Mesendoderm (in vitro differentiated cells): ENCODE data around the gene ARMC2.

Experiments
- DNase-seq: peaks from one replicate; pipeline ENCODE4 v3.0.0; 2013
- H2AK5ac ChIP-seq: 2 replicates; pipeline ENCODE4 v1.6.1; 2013; ENCODE audit warnings: low read length, inconsistent platforms
- H2BK120ac ChIP-seq: 2 replicates; pipeline ENCODE4 v1.6.1; 2013; ENCODE audit warnings: low read depth, mild to moderate bottlenecking, low read length, moderate library complexity, mixed read lengths
- H2BK15ac ChIP-seq: replicated peaks from 2 replicates; pipeline ENCODE4 v1.6.1; 2013; ENCODE audit warnings: low read depth, mild to moderate bottlenecking, moderate library complexity
- H2BK5ac ChIP-seq: 2 replicates; pipeline ENCODE4 v1.6.1; 2013; ENCODE audit warnings: low read length, inconsistent platforms
- H3K18ac ChIP-seq: 2 replicates; pipeline ENCODE4 v1.6.1; 2013; ENCODE audit warnings: mild to moderate bottlenecking, low read length, mixed read lengths
- H3K23ac ChIP-seq: one replicate; pipeline ENCODE4 v1.6.1; 2013; ENCODE audit warnings: low read length
- H3K27ac ChIP-seq: 2 replicates; pipeline ENCODE4 v1.5.1; 2013; ENCODE audit warnings: low read depth, mild to moderate bottlenecking, inconsistent platforms, low read length, moderate library complexity
- H3K27me3 ChIP-seq: 2 replicates; pipeline ENCODE4 v1.6.1; 2013; ENCODE audit warnings: low read length, control low read depth, mild to moderate bottlenecking, inconsistent platforms; ENCODE audit not compliant: insufficient read depth, poor library complexity
- H3K36me3 ChIP-seq: 2 replicates; pipeline ENCODE4 v1.6.1; 2013; ENCODE audit warnings: low read length, inconsistent platforms; ENCODE audit not compliant: control insufficient read depth, insufficient read depth
- H3K4ac ChIP-seq: one replicate; pipeline ENCODE4 v1.6.1; 2013; ENCODE audit warnings: low read depth, mild to moderate bottlenecking, low read length, moderate library complexity
- H3K4me1 ChIP-seq: 2 replicates; pipeline ENCODE4 v1.6.1; 2013; ENCODE audit warnings: low read depth, low read length, inconsistent platforms; ENCODE audit not compliant: control insufficient read depth
- H3K4me2 ChIP-seq: 2 replicates; pipeline ENCODE4 v1.6.1; 2013; ENCODE audit warnings: low read length
- H3K4me3 ChIP-seq: 2 replicates; pipeline ENCODE4 v1.5.1; 2013; ENCODE audit warnings: mild to moderate bottlenecking, low read length
- H3K56ac ChIP-seq: one replicate; pipeline ENCODE4 v1.6.1; 2013; ENCODE audit warnings: low read length
- H3K79me1 ChIP-seq: 2 replicates; pipeline ENCODE4 v1.6.1; 2013; ENCODE audit warnings: low read length, inconsistent platforms
- H3K79me2 ChIP-seq: 2 replicates; pipeline ENCODE4 v1.6.1; 2013; ENCODE audit warnings: mild to moderate bottlenecking, low read length; ENCODE audit not compliant: control insufficient read depth, insufficient read depth
- H3K9ac ChIP-seq: 2 replicates; pipeline ENCODE4 v1.6.1; 2013; ENCODE audit warnings: low read length, inconsistent platforms
- H4K5ac ChIP-seq: one replicate; pipeline ENCODE4 v1.6.1; 2013; ENCODE audit warnings: low read length
- H4K8ac ChIP-seq: one replicate; pipeline ENCODE4 v1.6.1; 2013; ENCODE audit warnings: low read depth, mild to moderate bottlenecking, control low read depth, low read length, moderate library complexity
- WGBS: extraction: QIAGEN DNeasy Blood & Tissue Kit; methylation state at CpG from one replicate; pipeline ENCODE4 v1.1.7; 2013; ENCODE audit warnings: low lambda C conversion rate, missing lambda C conversion rate; ENCODE audit not compliant: insufficient coverage; ENCODE audit errors: extremely low coverage; 5-methylcytosine and 5-hydroxymethylcytosine counted together

Gene ARMC2

DNA sequence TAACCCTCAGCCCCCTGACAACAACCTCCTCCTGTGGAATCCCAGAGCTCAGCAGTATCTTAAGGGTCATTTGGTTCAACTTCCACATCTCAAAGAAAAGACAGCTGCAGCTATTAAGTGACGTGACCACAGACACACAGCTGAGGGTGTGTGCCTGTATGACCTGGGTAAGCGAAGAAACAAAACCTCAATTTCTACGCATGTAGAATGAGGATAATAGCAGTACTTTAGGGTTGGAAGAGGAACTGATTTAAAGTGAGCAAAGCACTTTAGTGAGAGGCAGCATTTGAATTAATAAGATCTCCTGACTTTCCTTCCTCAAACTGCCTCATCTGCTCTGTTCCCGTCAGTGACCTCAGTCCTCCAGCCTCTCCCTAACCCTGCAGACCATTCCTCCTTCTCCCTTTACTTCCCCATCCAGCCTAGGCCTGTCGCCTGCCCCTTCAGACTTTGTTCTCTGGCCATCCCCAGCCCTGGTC lies 6.8 kb upstream of the ARMC2 start:
- no CpG with 5 or more reads among the region's 5 CpGs for WGBS
- no peak overlapping the region for H3K23ac ChIP-seq
- no peak overlapping the region for H3K4me2 ChIP-seq
- no peak overlapping the region for H3K18ac ChIP-seq
- no peak overlapping the region for H2AK5ac ChIP-seq
- no peak overlapping the region for H3K4me3 ChIP-seq
- H2BK5ac ChIP-seq = no peak overlapping the region
- H3K79me1 ChIP-seq = no peaks in the 10 kb centered on the region
- H3K79me2 ChIP-seq = no peaks in the 10 kb centered on the region
- H2BK120ac ChIP-seq = no peak overlapping the region
- H3K36me3 ChIP-seq = no peaks in the 10 kb centered on the region
- no peak overlapping the region for H3K9ac ChIP-seq
- no peak for DNase-seq
- H4K8ac ChIP-seq = no peak overlapping the region
- no peak overlapping the region for H3K56ac ChIP-seq
- no peak overlapping the region for H3K27ac ChIP-seq
- no peak overlapping the region for H2BK15ac ChIP-seq
- H3K4ac ChIP-seq = no peak overlapping the region
- H3K4me1 ChIP-seq = peaks cover 3% of the 10 kb centered on the region
- no peaks in the 10 kb centered on the region for H3K27me3 ChIP-seq
- no peak overlapping the region for H4K5ac ChIP-seq

DNA sequence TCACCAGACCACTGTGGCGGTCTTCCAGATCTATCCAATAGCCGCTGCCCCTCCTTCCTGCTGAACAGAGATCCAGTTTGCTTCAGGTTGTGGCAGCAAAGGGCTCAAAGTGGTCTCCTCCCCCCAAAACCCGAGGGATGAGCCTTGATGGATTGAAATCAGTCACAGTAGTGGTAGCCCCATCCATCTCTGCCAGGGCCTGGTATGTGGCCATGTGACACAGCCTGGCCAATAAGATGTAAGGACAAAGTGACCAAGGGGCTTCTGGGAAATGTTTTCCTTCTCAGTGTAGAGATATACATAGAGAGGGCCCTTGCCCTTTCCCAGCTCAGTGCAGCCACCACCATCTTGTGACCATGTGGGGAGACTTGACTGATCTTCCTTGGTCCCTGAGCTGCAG lies 4.1 kb upstream of the ARMC2 start:
- H2AK5ac ChIP-seq = no peak overlapping the region

DNA sequence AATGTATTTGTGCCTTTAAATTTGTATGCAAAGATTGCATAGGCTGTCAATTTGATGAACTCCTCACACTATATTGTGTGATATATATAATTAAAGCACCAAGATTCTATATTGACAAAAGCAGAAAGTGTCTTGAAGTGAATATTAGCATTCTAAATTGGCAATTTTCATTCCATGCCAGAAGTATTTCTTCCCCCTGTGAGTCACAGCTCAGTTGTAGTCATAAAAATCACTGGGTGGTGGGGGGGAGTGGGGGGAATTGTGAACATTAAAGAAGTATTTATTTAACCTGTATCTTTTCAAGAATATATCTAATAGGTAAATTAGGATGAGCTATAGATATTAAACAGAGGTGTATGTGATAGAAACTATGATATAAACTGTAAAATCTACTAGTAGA lies 3.1 kb upstream of the ARMC2 start:
- no peak overlapping the region for H3K23ac ChIP-seq
- H2AK5ac ChIP-seq = no peak overlapping the region
- H2BK120ac ChIP-seq = no peak overlapping the region
- H3K27me3 ChIP-seq = no peaks in the 10 kb centered on the region
- no peak overlapping the region for H3K56ac ChIP-seq
- DNase-seq = no peak
- no peaks in the 10 kb centered on the region for H3K79me2 ChIP-seq
- no peak overlapping the region for H3K18ac ChIP-seq
- H3K27ac ChIP-seq = no peak overlapping the region
- H2BK5ac ChIP-seq = no peak overlapping the region
- no peaks in the 10 kb centered on the region for H3K79me1 ChIP-seq
- H3K4ac ChIP-seq = no peak overlapping the region
- H3K4me1 ChIP-seq = peaks cover 2% of the 10 kb centered on the region
- no peak overlapping the region for H3K4me2 ChIP-seq
- no peaks in the 10 kb centered on the region for H3K36me3 ChIP-seq
- no peak overlapping the region for H3K9ac ChIP-seq
- no peak overlapping the region for H4K5ac ChIP-seq
- no peak overlapping the region for H2BK15ac ChIP-seq
- H3K4me3 ChIP-seq = no peak overlapping the region
- H4K8ac ChIP-seq = no peak overlapping the region

More for the DNA sequence above, 4.1 kb upstream of the ARMC2 start:
- H3K23ac ChIP-seq = no peak overlapping the region
- no peak overlapping the region for H3K4me2 ChIP-seq
- H3K4me3 ChIP-seq = no peak overlapping the region
- H2BK15ac ChIP-seq = no peak overlapping the region
- no peak overlapping the region for H3K56ac ChIP-seq
- no peak overlapping the region for H2BK5ac ChIP-seq
- no peak overlapping the region for H3K4ac ChIP-seq
- no peak overlapping the region for H3K9ac ChIP-seq
- H3K79me2 ChIP-seq = no peaks in the 10 kb centered on the region
- H3K79me1 ChIP-seq = no peaks in the 10 kb centered on the region
- H4K8ac ChIP-seq = no peak overlapping the region
- DNase-seq = no peak
- no peaks in the 10 kb centered on the region for H3K36me3 ChIP-seq
- H2BK120ac ChIP-seq = no peak overlapping the region
- peaks cover 2% of the 10 kb centered on the region for H3K4me1 ChIP-seq
- H3K27ac ChIP-seq = no peak overlapping the region
- H3K18ac ChIP-seq = no peak overlapping the region
- no peaks in the 10 kb centered on the region for H3K27me3 ChIP-seq
- WGBS = no CpG with 5 or more reads among the region's 3 CpGs
- H4K5ac ChIP-seq = no peak overlapping the region

DNA sequence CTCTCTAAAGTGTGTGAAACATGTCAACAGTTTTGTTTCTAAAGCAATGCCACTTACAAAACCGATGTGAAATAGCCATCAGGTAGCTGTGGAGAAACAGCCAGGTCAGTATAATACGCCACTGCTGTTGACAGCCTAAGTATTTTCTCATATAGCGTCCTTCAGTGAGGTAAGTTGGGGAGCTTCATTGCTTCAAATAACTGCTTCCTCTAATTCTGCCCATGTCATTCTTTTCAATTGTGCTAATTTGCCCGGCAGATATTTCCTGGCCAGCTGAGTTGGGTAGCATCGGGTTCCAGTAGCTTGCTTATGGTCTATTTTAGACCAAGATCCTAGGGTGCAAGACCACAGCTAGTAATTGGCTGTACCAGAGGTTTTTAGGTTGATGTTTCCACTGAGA lies 2.1 kb upstream of the ARMC2 start:
- no peak for DNase-seq
- no peak overlapping the region for H4K8ac ChIP-seq
- H2BK5ac ChIP-seq = no peak overlapping the region
- H3K27me3 ChIP-seq = no peaks in the 10 kb centered on the region
- H3K23ac ChIP-seq = no peak overlapping the region
- H3K79me1 ChIP-seq = no peaks in the 10 kb centered on the region
- no peak overlapping the region for H2BK15ac ChIP-seq
- no peak overlapping the region for H3K56ac ChIP-seq
- no CpG with 5 or more reads among the region's 5 CpGs for WGBS
- H3K27ac ChIP-seq = no peak overlapping the region
- H3K4me3 ChIP-seq = no peak overlapping the region
- H2BK120ac ChIP-seq = no peak overlapping the region
- no peak overlapping the region for H3K18ac ChIP-seq
- H4K5ac ChIP-seq = no peak overlapping the region
- no peak overlapping the region for H3K4ac ChIP-seq
- no peak overlapping the region for H3K9ac ChIP-seq
- H3K36me3 ChIP-seq = no peaks in the 10 kb centered on the region
- no peak overlapping the region for H2AK5ac ChIP-seq
- peaks cover 2% of the 10 kb centered on the region for H3K4me1 ChIP-seq
- H3K4me2 ChIP-seq = no peak overlapping the region
- no peaks in the 10 kb centered on the region for H3K79me2 ChIP-seq

- no peak for DNase-seq
- H3K79me1 ChIP-seq = no peaks in the 10 kb centered on the region
- H3K4me1 ChIP-seq = peaks cover 2% of the 10 kb centered on the region
- no peak overlapping the region for H3K9ac ChIP-seq
- no peak overlapping the region for H4K5ac ChIP-seq
- no peak overlapping the region for H3K4me2 ChIP-seq
- H3K56ac ChIP-seq = no peak overlapping the region
- H3K36me3 ChIP-seq = no peaks in the 10 kb centered on the region
- no peak overlapping the region for H2BK120ac ChIP-seq
- no peaks in the 10 kb centered on the region for H3K79me2 ChIP-seq
- no peak overlapping the region for H4K8ac ChIP-seq
- no peak overlapping the region for H3K23ac ChIP-seq
- no peak overlapping the region for H2AK5ac ChIP-seq
- no peak overlapping the region for H3K27ac ChIP-seq
- H3K4me3 ChIP-seq = no peak overlapping the region
- no peak overlapping the region for H3K4ac ChIP-seq
- no peak overlapping the region for H2BK5ac ChIP-seq
- H2BK15ac ChIP-seq = no peak overlapping the region
- WGBS = no CpG with 5 or more reads among the region's 1 CpG
- H3K18ac ChIP-seq = no peak overlapping the region
- no peaks in the 10 kb centered on the region for H3K27me3 ChIP-seq
These were observed 1.6 kb upstream of the ARMC2 start for GRCh38 chr6:108846628-108847027.

GRCh38 chr6:108847738-108848115 lies 495 bp upstream of the ARMC2 start:
- Histone ChIP-seq H2BK120ac (no peak overlapping the region), H3K23ac (no peak overlapping the region), H3K4me2 (peak overlapping the region; percentile 61), H3K56ac (peak overlapping the region; percentile 83), H4K5ac (no peak overlapping the region), H3K27ac (no peak overlapping the region), H3K79me2 (no peaks in the 10 kb centered on the region), H3K4me3 (peak overlapping the region; percentile 18), H2BK5ac (no peak overlapping the region), H3K4ac (no peak overlapping the region), H3K36me3 (no peaks in the 10 kb centered on the region), H2BK15ac (no peak overlapping the region), H3K79me1 (no peaks in the 10 kb centered on the region), H3K4me1 (peaks cover 2% of the 10 kb centered on the region), H2AK5ac (no peak overlapping the region), H3K9ac (peak overlapping the region; percentile 65), H4K8ac (no peak overlapping the region), H3K27me3 (no peaks in the 10 kb centered on the region), H3K18ac (no peak overlapping the region)
- no CpG with 5 or more reads among the region's 12 CpGs for WGBS
- no peak for DNase-seq
